IPS-20b (cell line): ENCODE measurements around the gene FN1.
"Not testable (repeated sequence)": the region's sequence is repeated elsewhere in the genome, so short reads cannot be mapped to it uniquely, and the experiment has no call there.

Source experiments
- H3K27ac ChIP-seq: one replicate; pipeline ENCODE4 v1.5.1; 2013; ENCODE audit warnings: low read length
- H3K27me3 ChIP-seq: 2 replicates; pipeline ENCODE4 v1.6.1; 2013; ENCODE audit warnings: mild to moderate bottlenecking, low read length, inconsistent platforms; ENCODE audit not compliant: insufficient read depth
- H3K36me3 ChIP-seq: 2 replicates; pipeline ENCODE4 v1.6.1; 2013; ENCODE audit warnings: low read depth, mild to moderate bottlenecking, inconsistent platforms, low read length, moderate library complexity; ENCODE audit not compliant: insufficient read depth
- H3K4me1 ChIP-seq: 2 replicates; pipeline ENCODE4 v1.6.1; 2013; ENCODE audit warnings: mild to moderate bottlenecking, control low read depth, inconsistent platforms, low read length, moderate library complexity; ENCODE audit not compliant: insufficient read depth
- H3K4me3 ChIP-seq: 2 replicates; pipeline ENCODE4 v1.5.1; 2013; ENCODE audit warnings: mild to moderate bottlenecking, low read length, inconsistent platforms
- H3K9ac ChIP-seq: 2 replicates; pipeline ENCODE4 v1.6.1; 2013; ENCODE audit warnings: low read depth, mild to moderate bottlenecking, inconsistent platforms, low read length, moderate library complexity
- H3K9me3 ChIP-seq: 2 replicates; pipeline ENCODE4 v1.6.1; 2013; ENCODE audit warnings: mild to moderate bottlenecking, low read depth, low read length, inconsistent platforms; ENCODE audit not compliant: insufficient read depth

Gene FN1

DNA sequence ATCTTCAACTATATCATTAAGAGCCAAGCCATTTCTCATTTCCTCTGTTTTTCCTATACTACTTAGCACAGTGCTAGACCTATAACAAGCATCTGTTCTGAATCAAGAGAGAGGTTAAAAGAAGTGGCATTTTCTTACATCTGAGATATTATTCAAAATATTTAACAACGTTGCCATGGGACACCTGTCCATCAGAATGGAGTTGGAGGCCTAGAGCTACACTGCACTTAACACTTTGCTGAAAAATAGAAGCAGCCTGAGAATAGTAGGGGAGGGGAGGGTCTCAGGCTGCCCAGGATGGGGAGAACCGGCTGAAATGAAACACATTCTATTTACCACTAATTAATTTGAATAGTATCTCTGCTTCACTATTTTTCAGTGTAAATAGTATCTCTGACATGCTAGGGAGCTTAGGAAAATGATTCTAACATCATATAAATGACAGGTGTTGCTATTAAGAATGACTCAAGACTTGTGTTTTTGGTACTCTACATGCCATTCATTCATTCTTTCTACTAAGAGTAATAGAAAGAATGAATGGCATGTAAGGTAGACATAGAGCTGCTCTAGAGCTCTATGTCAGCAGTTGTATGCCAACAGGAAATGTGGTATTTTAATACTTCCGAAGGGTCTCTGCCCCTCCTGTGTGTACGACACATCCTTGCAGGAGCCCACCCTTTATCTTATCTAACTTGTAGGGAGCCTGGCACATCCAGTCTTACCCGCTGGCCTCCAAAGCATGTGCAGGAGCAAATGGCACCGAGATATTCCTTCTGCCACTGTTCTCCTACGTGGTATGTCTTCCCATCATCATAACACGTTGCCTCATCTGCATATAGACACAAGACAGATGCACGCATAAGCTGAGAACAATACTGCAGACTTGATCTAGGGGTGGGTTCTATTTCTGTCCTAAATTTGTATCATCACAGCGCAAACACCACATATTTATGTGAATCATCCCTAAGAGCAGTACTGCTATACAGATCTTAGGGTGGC lies 71.4 kb downstream of the FN1 start:
- H3K9ac ChIP-seq = no peak overlapping the region

DNA sequence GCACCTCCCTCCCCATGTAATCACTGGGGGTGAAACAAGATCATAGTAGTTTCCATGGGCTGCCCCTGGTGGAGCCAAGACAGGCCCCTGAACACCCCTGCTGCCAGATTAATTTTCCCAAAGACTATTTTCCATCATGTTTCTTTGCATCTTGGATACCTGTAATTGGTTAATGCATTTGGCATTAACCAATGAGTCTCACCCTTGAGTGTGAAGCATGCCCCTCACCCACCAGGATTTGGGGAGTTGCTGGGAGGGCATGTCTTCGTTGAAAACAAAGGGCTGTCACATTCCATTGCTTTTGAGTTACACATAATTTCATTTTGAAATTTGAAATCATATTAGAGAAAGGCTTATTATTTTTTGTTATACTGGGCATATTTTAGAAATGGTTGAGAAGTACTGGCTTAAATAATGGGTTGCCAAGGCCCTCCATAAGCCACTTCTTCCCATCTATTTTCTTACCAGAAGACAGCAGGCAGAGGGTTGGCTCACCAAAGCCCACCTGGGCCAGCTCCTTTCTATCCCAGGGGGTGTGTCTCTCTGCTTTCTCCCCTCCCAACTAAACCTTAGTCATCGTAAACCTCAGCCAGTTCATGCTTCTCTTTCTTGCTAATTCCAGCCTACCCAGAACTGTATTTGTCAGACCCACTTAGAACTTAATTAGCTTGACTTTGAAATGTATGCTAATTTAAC lies 72.3 kb downstream of the FN1 start:
- Histone ChIP-seq H3K36me3 (peaks cover 91% of the 10 kb centered on the region), H3K4me1 (no peaks in the 10 kb centered on the region), H3K9ac (no peak overlapping the region), H3K27me3 (no peaks in the 10 kb centered on the region), H3K4me3 (no peak overlapping the region), H3K27ac (no peak overlapping the region), H3K9me3 (no peaks in the 10 kb centered on the region)

More for the DNA sequence above, 71.4 kb downstream of the FN1 start:
- Histone ChIP-seq H3K27me3 (no peaks in the 10 kb centered on the region), H3K4me3 (no peak overlapping the region), H3K4me1 (no peaks in the 10 kb centered on the region), H3K9me3 (no peaks in the 10 kb centered on the region), H3K36me3 (peaks cover 92% of the 10 kb centered on the region), H3K27ac (no peak overlapping the region)

DNA sequence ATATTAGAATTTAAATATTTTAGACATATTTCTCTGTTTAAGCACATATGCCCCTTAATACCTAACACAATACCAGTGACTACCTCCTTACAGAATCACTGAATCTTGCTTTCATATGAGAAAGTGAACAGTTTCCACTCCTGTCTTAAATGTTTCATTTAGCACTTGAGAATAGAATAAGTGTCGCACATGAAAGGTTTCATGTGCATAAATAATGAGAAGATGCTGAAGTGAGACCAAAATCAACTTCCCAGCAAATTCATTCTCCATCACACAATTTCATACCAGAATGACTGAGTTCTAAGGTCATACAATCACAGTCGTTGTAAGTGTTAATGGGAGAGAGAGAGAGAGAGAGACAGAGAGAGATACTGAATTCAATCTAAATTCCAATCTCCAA lies 72.8 kb downstream of the FN1 start:
- H3K27ac ChIP-seq = no peak overlapping the region

DNA sequence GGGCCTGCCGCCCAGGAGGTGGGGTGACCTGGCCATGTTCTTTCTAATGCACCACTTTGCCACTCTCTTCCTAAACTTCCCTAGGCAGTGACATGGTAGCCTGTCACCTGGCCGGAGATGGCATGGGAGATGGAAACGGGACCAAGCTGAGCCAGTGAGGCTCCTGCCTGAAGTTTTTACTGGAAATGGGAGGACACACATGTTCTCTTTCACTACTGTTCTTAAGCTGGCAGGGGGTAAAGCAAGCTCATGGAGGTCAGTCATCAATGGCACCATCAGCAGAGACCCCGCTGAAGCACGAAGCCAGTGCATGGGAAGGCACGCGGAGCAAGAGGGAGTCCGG lies 73.3 kb downstream of the FN1 start:
- H3K9ac ChIP-seq = no peak overlapping the region
- no peak overlapping the region for H3K4me3 ChIP-seq
- H3K4me1 ChIP-seq = no peaks in the 10 kb centered on the region
- no peak overlapping the region for H3K27ac ChIP-seq
- no peaks in the 10 kb centered on the region for H3K9me3 ChIP-seq
- H3K27me3 ChIP-seq = no peaks in the 10 kb centered on the region
- H3K36me3 ChIP-seq = peaks cover 82% of the 10 kb centered on the region

More for the DNA sequence above, 72.8 kb downstream of the FN1 start:
- Histone ChIP-seq H3K36me3 (peaks cover 87% of the 10 kb centered on the region), H3K27me3 (no peaks in the 10 kb centered on the region), H3K9me3 (no peaks in the 10 kb centered on the region), H3K4me3 (no peak overlapping the region), H3K4me1 (no peaks in the 10 kb centered on the region), H3K9ac (no peak overlapping the region)

DNA sequence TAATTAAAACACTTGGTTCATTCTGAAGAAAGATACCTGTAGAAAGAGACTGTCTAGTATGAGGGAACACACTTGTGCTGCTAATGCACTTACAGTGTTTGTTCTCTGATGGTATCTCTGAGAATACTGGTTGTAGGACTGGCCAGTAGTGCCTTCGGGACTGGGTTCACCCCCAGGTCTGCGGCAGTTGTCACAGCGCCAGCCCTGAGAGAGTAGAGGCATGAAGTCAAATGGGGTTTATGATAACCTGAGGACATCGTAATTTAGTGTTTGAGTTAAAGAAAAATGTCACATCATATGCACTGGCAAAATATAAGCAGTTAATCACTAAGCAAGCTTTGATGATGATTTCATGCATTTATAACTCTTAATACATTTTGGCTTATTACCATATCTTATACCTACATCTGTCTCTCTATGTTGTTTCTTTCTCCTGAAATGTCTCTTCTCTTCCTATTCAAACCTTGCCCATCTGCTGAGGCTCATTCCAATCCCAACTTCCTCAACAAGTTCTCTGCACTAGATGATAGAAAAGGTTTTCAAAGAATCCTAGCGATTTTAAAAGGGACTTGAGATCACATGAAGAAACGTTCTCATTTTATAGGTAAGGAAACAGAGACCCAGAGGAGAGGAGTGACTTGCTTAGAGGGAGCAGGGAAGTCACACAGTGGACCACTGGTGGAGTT lies 73.8 kb downstream of the FN1 start:
- Histone ChIP-seq H3K9ac (no peak overlapping the region), H3K27me3 (no peaks in the 10 kb centered on the region), H3K4me3 (no peak overlapping the region), H3K27ac (no peak overlapping the region), H3K36me3 (peaks cover 79% of the 10 kb centered on the region), H3K4me1 (no peaks in the 10 kb centered on the region), H3K9me3 (no peaks in the 10 kb centered on the region)

DNA sequence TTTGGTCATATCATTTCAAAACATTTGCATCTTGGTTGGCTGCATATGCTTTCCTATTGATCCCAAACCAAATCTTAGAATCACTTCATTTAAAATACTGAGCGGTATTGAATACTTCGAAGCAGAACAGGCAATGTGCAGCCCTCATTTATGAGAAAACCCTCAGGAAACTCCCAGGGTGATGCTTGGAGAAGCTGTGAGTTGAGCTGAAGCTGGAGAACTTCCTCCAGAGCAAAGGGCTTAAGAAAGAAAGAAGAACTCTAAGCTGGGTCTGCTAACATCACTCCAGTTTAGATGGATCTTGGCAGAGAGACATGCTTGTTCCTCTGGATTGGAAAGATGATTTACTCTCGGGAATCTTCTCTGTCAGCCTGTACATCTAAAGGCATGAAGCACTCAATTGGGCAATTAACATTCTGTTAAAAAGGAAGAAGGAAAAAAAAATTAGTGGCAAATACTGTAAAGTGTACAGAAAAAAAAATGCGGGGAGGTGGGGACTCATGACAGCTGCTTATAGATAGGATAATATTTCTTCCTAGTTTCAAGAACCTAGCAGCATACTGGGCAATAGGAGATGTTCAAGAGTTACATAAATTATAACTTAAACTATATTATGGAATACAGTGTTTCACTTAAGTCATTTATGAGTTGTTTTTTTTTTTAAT lies 74.5 kb downstream of the FN1 start:
- H3K4me3 ChIP-seq = no peak overlapping the region
- no peaks in the 10 kb centered on the region for H3K9me3 ChIP-seq
- H3K27ac ChIP-seq = no peak overlapping the region
- no peaks in the 10 kb centered on the region for H3K27me3 ChIP-seq
- H3K4me1 ChIP-seq = no peaks in the 10 kb centered on the region
- H3K36me3 ChIP-seq = peaks cover 76% of the 10 kb centered on the region
- no peak overlapping the region for H3K9ac ChIP-seq

DNA sequence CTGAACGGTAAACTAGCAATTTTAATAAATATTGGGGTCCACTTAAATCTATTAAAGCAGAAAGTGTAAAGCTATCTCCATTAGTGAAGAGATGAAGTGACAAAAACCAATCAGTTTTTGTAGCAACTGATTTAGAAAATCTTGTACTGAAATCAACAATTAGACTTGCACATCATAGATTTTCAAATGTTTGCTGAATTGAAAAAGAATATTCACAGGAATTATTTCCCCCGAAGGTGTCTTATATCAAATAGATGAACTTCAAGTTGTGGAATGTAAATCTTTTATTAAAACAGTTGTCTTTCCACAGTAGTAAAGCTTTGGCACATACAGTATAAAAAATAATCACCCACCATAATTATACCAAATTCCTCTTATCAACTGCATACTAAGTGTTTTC lies 75.3 kb downstream of the FN1 start:
- no peaks in the 10 kb centered on the region for H3K4me1 ChIP-seq
- no peaks in the 10 kb centered on the region for H3K27me3 ChIP-seq
- H3K9me3 ChIP-seq = no peaks in the 10 kb centered on the region
- H3K36me3 ChIP-seq = peaks cover 72% of the 10 kb centered on the region
- H3K27ac ChIP-seq = no peak overlapping the region
- H3K4me3 ChIP-seq = no peak overlapping the region
- no peak overlapping the region for H3K9ac ChIP-seq

DNA sequence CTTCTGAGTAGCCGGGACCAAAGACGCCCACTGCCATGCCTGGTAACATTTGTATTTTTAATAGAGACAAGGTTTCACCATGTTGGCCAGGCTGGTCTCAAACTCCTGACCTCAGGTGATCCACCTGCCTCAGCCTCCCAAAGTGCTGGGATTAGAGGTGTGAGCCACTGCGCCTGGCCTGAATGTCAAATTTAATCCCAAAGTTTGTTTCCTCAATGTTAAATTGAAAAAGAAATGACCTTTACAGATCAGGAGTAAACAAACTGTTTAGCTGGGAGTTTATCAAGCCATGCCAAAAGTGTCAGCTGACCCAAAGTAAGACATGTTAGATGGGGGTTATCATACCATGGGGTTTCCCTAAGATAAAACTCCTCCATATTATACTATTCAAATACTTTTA lies 75.8 kb downstream of the FN1 start:
- H3K27ac ChIP-seq, H3K27me3 ChIP-seq, H3K4me3 ChIP-seq, H3K4me1 ChIP-seq, H3K9ac ChIP-seq, H3K9me3 ChIP-seq: not testable (repeated sequence)
- peaks cover 68% of the 10 kb centered on the region for H3K36me3 ChIP-seq

DNA sequence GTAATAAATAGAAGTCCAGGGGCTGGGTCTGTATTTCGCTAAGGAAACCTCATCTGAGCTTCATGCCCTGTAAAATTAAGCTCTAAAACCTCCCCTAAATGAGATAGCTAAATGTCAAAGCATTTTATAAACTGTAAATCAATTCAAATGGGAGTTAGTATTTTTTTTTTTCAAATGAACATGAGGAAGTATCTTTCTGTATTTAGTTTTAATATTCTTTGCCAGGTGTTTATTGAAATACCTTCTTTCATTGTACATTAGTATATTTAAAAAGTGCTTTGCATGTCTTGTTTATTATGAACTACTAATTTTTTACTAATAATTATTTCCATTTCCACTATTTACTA lies 76.3 kb downstream of the FN1 start:
- Histone ChIP-seq H3K36me3 (peaks cover 63% of the 10 kb centered on the region), H3K27ac (no peak overlapping the region), H3K9me3 (no peaks in the 10 kb centered on the region), H3K27me3 (no peaks in the 10 kb centered on the region), H3K9ac (no peak overlapping the region), H3K4me3 (no peak overlapping the region), H3K4me1 (no peaks in the 10 kb centered on the region)

DNA sequence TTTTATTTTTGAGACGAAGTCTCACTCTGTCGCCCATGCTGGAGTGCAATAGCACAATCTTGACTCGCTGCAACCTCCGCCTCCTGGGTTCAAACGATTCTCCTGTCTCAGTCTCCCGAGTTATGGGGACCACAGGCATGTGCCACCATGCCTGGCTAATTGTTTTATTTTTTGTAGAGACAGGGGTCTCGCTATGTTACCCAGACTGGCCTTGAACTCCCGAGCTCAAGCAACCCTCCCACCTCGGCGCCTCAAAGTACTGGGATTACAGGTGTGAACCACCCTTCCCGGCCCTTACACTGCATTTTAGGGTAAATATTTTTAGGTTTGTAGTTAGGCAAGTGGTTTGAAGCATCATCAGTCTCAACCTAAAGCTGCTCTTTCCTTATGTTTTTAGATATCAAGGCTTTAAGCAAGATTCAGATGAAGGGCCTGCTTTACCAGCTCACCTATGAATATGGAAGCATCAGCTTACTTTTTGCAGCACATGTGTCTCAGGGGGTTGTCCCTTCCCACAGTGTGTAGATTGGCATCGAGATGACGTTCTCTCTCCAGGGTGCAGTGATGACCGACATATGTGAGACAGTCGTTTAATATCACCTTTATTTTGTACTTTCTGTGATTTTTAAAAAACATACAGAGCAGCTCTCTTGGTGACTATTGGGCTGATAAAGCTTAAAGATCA lies 76.8 kb downstream of the FN1 start:
- Histone ChIP-seq H3K9ac (no peak overlapping the region), H3K27me3 (no peaks in the 10 kb centered on the region), H3K9me3 (no peaks in the 10 kb centered on the region), H3K36me3 (peaks cover 58% of the 10 kb centered on the region), H3K4me3 (no peak overlapping the region), H3K4me1 (no peaks in the 10 kb centered on the region), H3K27ac (no peak overlapping the region)

DNA sequence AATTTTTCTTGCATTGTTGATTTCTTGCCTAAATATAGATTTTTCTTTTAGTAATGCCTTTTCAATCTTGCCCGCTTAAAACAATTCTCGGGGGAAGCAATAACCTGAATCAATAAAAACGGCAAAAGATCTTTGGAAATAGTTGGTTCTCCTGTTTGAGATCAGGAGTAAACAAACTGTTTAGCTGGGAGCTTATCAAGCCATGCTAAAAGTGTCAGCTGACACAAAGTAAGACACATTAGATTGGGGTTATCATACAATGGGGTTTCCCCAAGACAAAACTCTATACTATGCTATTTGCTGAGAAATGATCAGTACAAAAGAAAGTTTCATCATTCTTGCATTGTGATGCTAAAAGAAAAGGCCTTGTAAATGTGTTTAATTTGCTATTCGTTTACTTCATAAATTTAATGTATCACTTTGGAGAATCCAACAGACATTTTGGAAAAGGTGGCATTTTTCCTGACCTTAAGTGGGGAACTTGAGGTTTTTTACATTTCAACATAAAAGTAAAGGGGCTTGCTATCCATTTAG lies 77.5 kb downstream of the FN1 start:
- no peaks in the 10 kb centered on the region for H3K9me3 ChIP-seq
- no peak overlapping the region for H3K4me3 ChIP-seq
- no peak overlapping the region for H3K9ac ChIP-seq
- H3K27ac ChIP-seq = no peak overlapping the region
- H3K36me3 ChIP-seq = peaks cover 51% of the 10 kb centered on the region
- H3K27me3 ChIP-seq = no peaks in the 10 kb centered on the region
- no peaks in the 10 kb centered on the region for H3K4me1 ChIP-seq
